CD8-positive, alpha-beta memory T cell (primary cell): ENCODE results near the gene POLR2B. TPM values are rescaled to one million over a fixed set of nuclear protein-coding genes. Genes with fewer than 3 reads are reported as not detected.

Experiments
- CTCF ChIA-PET: fragments of 350-600 bp; sonication (Branson Sonifier 250); formaldehyde crosslinking; loops from one replicate; lab custom pipeline; 2021; ENCODE audit warnings: antibody characterized with exemption; lab: Charles Lee
- POLR2A ChIA-PET: fragments of 350-600 bp; sonication (Branson Sonifier 250); formaldehyde crosslinking; loops from one replicate; lab custom pipeline; 2021; ENCODE audit warnings: antibody characterized with exemption; lab: Charles Lee
- DNase-seq, 5 donors: peaks; one replicate each; pipeline versions ENCODE4 v3.0.0 to v3.0.0-alpha.2; 2020 to 2022; ENCODE audit warnings: mixed read lengths in 1 of 5
- H3K27ac ChIP-seq: one replicate; pipeline ENCODE4 v1.7.0; 2013; ENCODE audit warnings: low read depth, mild to moderate bottlenecking, low read length, moderate library complexity
- H3K27me3 ChIP-seq: 2 replicates; pipeline ENCODE4 v1.7.0; 2013; ENCODE audit warnings: low read length, mild to moderate bottlenecking; ENCODE audit not compliant: insufficient read depth, poor library complexity, severe bottlenecking
- H3K36me3 ChIP-seq: 2 replicates; pipeline ENCODE4 v1.7.0; 2013; ENCODE audit warnings: mild to moderate bottlenecking, low read length, moderate library complexity; ENCODE audit not compliant: insufficient read depth
- H3K4me1 ChIP-seq: 2 replicates; pipeline ENCODE4 v1.7.0; 2013; ENCODE audit warnings: mild to moderate bottlenecking, low read length, moderate library complexity; ENCODE audit not compliant: insufficient read depth
- H3K4me3 ChIP-seq: 2 replicates; pipeline ENCODE4 v1.7.0; 2013; ENCODE audit warnings: mild to moderate bottlenecking, low read length
- H3K9me3 ChIP-seq: 2 replicates; pipeline ENCODE4 v1.7.0; 2013; ENCODE audit warnings: mild to moderate bottlenecking, low read length
- H3K27ac Mint-ChIP-seq, 8 donors: one replicate each; pipeline ENCODE4 v1.8.0; 2020 to 2021; ENCODE audit warnings: mixed read lengths in 8 of 8, mild to moderate bottlenecking in 6 of 8, inconsistent platforms in 3 of 8, moderate library complexity in 3 of 8
- H3K27me3 Mint-ChIP-seq, 2 donors: one replicate each; pipeline ENCODE4 v1.8.0; 2020 to 2021; ENCODE audit warnings: mixed read lengths in 2 of 2, mild to moderate bottlenecking in 1 of 2, moderate library complexity in 1 of 2
- H3K36me3 Mint-ChIP-seq, 3 donors: one replicate each; pipeline ENCODE4 v1.8.0; 2020 to 2021; ENCODE audit warnings: mixed read lengths in 3 of 3, inconsistent platforms in 1 of 3, mild to moderate bottlenecking in 1 of 3
- H3K4me1 Mint-ChIP-seq, 3 donors: one replicate each; pipeline ENCODE4 v1.8.0; 2020 to 2021; ENCODE audit warnings: mixed read lengths in 3 of 3, inconsistent platforms in 1 of 3, mild to moderate bottlenecking in 1 of 3
- H3K4me3 Mint-ChIP-seq, 7 donors: one replicate each; pipeline ENCODE4 v1.8.0; 2020 to 2021; ENCODE audit warnings: mixed read lengths in 7 of 7, mild to moderate bottlenecking in 6 of 7, moderate library complexity in 4 of 7, inconsistent platforms in 2 of 7
- H3K9me3 Mint-ChIP-seq, 5 donors: one replicate each; pipeline ENCODE4 v1.8.0; 2020 to 2022; ENCODE audit warnings: mixed read lengths in 5 of 5, mild to moderate bottlenecking in 3 of 5, moderate library complexity in 2 of 5, inconsistent platforms in 1 of 5
- polyA plus RNA-seq: library from polyadenylated mRNA; unstranded; fragments of 300-500 nt; fragmentation: Illumina TruSeq; gene quantifications from one replicate; pipeline ENCODE4 v1.2.3, GENCODE V29; 2021
- total RNA-seq, 2 experiments: library from RNA; stranded (reverse); gene quantifications; one replicate each; pipeline ENCODE4 v1.2.3, GENCODE V29; 2021

POLR2B gene
- total and polyA plus RNA-seq, 3 experiments from 2014 or later, result 61.0 to 129 (median 122) TPM

DNA sequence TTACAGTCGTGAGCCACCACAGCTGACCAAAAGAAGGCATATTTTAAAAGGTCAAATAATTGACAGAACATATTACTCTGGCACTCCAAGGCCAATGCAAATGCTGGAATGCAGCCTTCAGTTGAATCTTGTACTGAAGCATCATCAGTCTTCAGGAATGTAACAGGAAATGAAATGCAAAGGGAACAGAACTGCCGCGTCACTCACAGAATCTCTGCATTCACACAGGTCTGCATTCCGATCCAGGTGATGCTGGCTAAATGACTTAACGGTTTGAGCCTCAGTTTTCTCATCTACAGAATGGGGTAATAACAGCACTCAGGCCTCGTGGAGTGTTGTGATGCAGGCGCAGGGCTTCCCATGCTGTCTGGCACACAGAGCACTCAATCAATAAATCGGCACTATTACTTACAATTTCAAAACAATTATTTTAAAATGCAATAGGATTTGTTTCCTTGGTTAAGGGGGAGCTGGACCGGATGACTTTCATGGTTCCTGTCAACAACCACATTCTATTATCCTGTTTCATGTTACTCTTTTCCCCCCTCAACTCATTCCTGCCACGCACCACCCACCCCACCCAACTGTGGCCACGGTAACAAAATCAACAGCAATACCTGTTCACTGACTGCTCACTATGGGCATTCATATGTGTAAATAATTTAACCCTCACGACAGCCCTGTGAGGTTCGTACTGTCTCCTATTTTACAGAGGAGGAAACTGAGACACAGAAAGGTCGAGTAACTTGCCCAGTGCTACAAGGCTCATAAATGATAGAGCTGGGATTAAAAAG lies 99.1 kb downstream of the POLR2B start:
- no peak overlapping the region for H3K27ac Mint-ChIP-seq
- no peak for DNase-seq
- no peaks in the 10 kb centered on the region for H3K4me1 Mint-ChIP-seq
- no peak overlapping the region for H3K4me3 Mint-ChIP-seq
- Histone ChIP-seq H3K27me3 (peaks cover 5% of the 10 kb centered on the region), H3K9me3 (no peaks in the 10 kb centered on the region), H3K4me1 (no peaks in the 10 kb centered on the region), H3K27ac (no peak overlapping the region), H3K4me3 (no peak overlapping the region), H3K36me3 (no peaks in the 10 kb centered on the region)
- no peaks in the 10 kb centered on the region for H3K9me3 Mint-ChIP-seq
- H3K27me3 Mint-ChIP-seq, result peaks cover 5 to 52% of the 10 kb centered on the region in 2 donors
- no peaks in the 10 kb centered on the region for H3K36me3 Mint-ChIP-seq
- POLR2A ChIA-PET, result no interaction called here
- CTCF ChIA-PET, result interaction anchor here (0.9 kb wide), 1 partner anchor 16 kb away, joined by 3 read pairs; no protein-coding TSS in a partner anchor

DNA sequence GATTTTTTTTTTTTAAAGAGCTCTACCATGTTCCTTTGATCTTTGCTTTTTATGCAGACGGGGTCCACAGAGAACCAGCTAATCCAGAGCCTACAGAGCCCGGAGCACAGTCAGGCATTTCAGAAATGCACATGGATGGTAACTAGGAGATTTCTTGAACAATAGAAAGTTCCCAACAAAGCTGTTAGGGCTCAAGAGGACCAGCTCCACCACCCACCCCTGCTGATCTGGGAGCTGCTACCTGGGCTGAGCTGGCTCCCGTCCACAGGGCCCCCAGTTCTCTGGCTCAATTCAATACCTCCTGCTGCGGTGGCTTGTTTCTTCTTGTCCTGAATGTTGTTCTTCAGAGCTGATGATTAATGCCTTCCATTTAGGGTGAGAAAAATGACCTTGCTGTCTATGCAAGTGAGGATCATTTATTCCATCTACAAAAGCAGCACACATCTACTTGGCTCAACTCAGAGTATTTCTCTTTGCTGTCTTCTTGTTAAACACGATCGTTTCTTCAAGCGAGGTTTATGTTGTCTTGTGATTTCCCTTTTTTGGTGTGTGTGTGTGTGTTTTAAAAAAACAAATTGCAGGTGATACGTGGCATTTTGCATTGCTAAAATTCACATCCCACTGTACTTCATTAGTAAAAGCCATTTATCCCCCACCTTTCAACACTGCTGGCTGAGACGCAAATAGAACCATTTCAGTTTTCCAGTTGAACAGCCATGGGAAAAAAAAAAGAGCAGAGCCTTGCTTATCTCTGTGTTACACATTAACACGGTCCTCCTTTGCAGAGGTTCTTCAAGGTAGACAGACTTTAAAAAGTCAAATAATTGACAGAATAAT lies 100.2 kb downstream of the POLR2B start:
- Histone ChIP-seq H3K4me1 (no peaks in the 10 kb centered on the region), H3K9me3 (no peaks in the 10 kb centered on the region), H3K4me3 (no peak overlapping the region), H3K27ac (no peak overlapping the region), H3K36me3 (no peaks in the 10 kb centered on the region), H3K27me3 (peaks cover 5% of the 10 kb centered on the region)
- no peak for DNase-seq
- Mint-ChIP-seq H3K4me1 (no peaks in the 10 kb centered on the region), H3K4me3 (no peak overlapping the region), H3K36me3 (no peaks in the 10 kb centered on the region), H3K27ac (no peak overlapping the region), H3K27me3 (peaks cover 5 to 49% of the 10 kb centered on the region in 2 donors), H3K9me3 (no peaks in the 10 kb centered on the region)
- ChIA-PET POLR2A (no interaction called here), CTCF (interaction anchor here (0.9 kb wide), 1 partner anchor 15 kb away, joined by 3 read pairs; no protein-coding TSS in a partner anchor)

Other genes starting within 250 kb of the POLR2B start
- gene SPINK2, start 157.2 kb upstream of the POLR2B start, total RNA-seq, result 1 to 10 TPM; 1.6 to 2.1 TPM
- gene SPINK2, start 157.2 kb upstream of the POLR2B start, polyA plus RNA-seq, result 10.8 TPM
- gene REST, start 71.0 kb upstream of the POLR2B start, total RNA-seq, result 10 to 100 TPM; 45.2 to 46.6 TPM
- gene REST, start 71.0 kb upstream of the POLR2B start, polyA plus RNA-seq, result 177 TPM
- 10 to 100 TPM; 22.0 TPM for gene NOA1, start 1.3 kb upstream of the POLR2B start, total RNA-seq
- 20.7 TPM for gene NOA1, start 1.3 kb upstream of the POLR2B start, polyA plus RNA-seq
- not detected for gene IGFBP7, start 131.5 kb downstream of the POLR2B start, total RNA-seq
- not detected for gene IGFBP7, start 131.5 kb downstream of the POLR2B start, polyA plus RNA-seq